Measurements from ENCODE around the gene EPAS1.

EPAS1 gene

GRCh38 chr2:46276642-46277041 is 20.6 kb upstream of the EPAS1 start:
- no peak for DNase-seq (ENCODE audit: low read depth, low spot score)
- in situ Hi-C loops (cut with HindIII; ENCODE audit: low sequenced_read_pairs), result no loop called here
- TF ChIP-seq, protein P1, sequence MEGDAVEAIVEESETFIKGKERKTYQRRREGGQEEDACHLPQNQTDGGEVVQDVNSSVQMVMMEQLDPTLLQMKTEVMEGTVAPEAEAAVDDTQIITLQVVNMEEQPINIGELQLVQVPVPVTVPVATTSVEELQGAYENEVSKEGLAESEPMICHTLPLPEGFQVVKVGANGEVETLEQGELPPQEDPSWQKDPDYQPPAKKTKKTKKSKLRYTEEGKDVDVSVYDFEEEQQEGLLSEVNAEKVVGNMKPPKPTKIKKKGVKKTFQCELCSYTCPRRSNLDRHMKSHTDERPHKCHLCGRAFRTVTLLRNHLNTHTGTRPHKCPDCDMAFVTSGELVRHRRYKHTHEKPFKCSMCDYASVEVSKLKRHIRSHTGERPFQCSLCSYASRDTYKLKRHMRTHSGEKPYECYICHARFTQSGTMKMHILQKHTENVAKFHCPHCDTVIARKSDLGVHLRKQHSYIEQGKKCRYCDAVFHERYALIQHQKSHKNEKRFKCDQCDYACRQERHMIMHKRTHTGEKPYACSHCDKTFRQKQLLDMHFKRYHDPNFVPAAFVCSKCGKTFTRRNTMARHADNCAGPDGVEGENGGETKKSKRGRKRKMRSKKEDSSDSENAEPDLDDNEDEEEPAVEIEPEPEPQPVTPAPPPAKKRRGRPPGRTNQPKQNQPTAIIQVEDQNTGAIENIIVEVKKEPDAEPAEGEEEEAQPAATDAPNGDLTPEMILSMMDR (IDR thresholded peaks at IDR 0.05; ENCODE audit: low read depth, low read length), result peak; percentile 38
- H3K4me3 ChIP-seq (ENCODE audit: low read depth, low read length), result no peak overlapping the region

DNA sequence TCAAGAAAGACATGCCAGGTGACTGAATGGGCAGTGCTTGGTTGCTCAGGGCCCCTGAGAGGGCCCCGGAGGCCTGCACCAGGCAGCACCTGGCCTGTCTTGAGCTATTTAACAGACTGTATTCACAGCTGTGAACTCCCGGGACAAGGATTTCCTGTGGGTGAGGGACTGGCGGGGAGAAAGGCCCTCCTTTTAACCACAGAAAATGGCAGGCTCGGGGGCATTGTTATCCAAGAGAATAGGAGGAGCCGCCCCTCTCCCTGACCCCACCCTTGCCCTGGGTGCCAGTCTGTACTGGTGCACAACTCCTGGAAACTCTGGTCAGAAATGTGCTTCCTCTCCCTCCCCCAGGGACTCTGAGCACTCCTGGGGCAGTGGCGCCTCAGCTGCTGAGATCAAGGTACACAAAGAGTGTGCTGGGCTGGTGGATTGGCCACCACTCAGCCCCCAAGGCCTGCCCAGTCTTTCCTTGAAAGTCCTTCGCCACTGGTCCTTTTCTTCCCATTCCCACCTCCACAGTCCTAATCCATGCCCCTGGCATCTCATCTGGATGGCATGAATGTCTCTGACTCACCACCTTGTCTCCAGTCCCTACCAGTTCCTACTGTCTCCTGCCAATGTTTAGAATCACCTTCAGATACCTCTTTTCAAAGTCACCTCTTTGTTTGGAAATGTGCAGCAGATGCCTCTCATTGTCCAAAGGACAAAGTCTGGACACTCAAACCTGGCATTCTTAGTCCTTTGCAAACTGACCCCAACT is 19.6 kb upstream of the EPAS1 start:
- no peak for DNase-seq (ENCODE audit: low read depth, low spot score)
- TF ChIP-seq, protein P1 (IDR thresholded peaks at IDR 0.05; ENCODE audit: low read depth, low read length), result no peak
- no peak overlapping the region for H3K4me3 ChIP-seq (ENCODE audit: low read depth, low read length)
- in situ Hi-C loops (cut with HindIII; ENCODE audit: low sequenced_read_pairs), result no loop called here

DNA sequence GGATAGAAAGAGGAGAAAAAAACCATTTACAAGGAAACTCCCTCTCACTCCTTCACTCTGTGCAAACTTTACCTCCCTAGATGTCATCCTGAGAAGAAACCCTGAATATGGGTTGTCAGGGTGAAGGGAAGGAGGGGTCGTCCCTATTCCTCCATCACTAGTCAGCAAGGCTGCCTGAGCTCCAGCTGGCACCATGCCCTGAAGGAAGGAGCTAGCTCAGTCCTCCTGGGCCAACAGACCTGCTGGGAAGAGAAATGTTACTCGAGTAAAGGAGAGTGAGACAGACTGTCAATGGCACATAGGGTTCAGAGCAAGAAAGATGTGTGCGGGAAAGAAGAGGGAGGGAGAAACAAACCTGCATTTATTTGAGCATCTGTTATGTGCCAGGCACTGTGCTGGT is 18.3 kb upstream of the EPAS1 start:
- DNase-seq (ENCODE audit: low read depth, low spot score), result no peak
- no peak overlapping the region for H3K4me3 ChIP-seq (ENCODE audit: low read depth, low read length)
- in situ Hi-C loops (cut with HindIII; ENCODE audit: low sequenced_read_pairs), result no loop called here
- TF ChIP-seq, protein P1 (IDR thresholded peaks at IDR 0.05; ENCODE audit: low read depth, low read length), result no peak

GRCh38 chr2:46281939-46282338 is 15.3 kb upstream of the EPAS1 start:
- TF ChIP-seq, protein P1 (IDR thresholded peaks at IDR 0.05; ENCODE audit: low read depth, low read length), result no peak
- H3K4me3 ChIP-seq (ENCODE audit: low read depth, low read length), result no peak overlapping the region
- DNase-seq (ENCODE audit: low read depth, low spot score), result no peak
- in situ Hi-C loops (cut with HindIII; ENCODE audit: low sequenced_read_pairs), result no loop called here

- TF ChIP-seq, protein P1 (IDR thresholded peaks at IDR 0.05; ENCODE audit: low read depth, low read length), result no peak
- DNase-seq (ENCODE audit: low read depth, low spot score), result no peak
- in situ Hi-C loops (cut with HindIII; ENCODE audit: low sequenced_read_pairs), result no loop called here
- no peak overlapping the region for H3K4me3 ChIP-seq (ENCODE audit: low read depth, low read length)
These were observed 13.5 kb upstream of the EPAS1 start for GRCh38 chr2:46283693-46284092.

- TF ChIP-seq, protein P1 (IDR thresholded peaks at IDR 0.05; ENCODE audit: low read depth, low read length), result no peak
- H3K4me3 ChIP-seq (ENCODE audit: low read depth, low read length), result no peak overlapping the region
- in situ Hi-C loops (cut with HindIII; ENCODE audit: low sequenced_read_pairs), result no loop called here
- no peak for DNase-seq (ENCODE audit: low read depth, low spot score)
These were observed 12.9 kb upstream of the EPAS1 start for GRCh38 chr2:46284260-46284659.
